H9 (cell line): ENCODE measurements around the gene GPS1. TPM values are rescaled to one million over a fixed set of nuclear protein-coding genes. Genes with fewer than 3 reads are reported as not detected.

ENCODE experiments used
- DNase-seq: peaks from one replicate; pipeline ENCODE4 v3.0.0-alpha.2; 2017
- H2AFZ ChIP-seq: one replicate; pipeline ENCODE4 v1.6.1; 2013; ENCODE audit warnings: mild to moderate bottlenecking, low read length, control low read depth, moderate library complexity
- H2AK5ac ChIP-seq: 2 replicates; pipeline ENCODE4 v1.6.1; 2013; ENCODE audit warnings: low read length, control low read depth, mixed read lengths; ENCODE audit not compliant: insufficient read length
- H2BK120ac ChIP-seq: one replicate; pipeline ENCODE4 v1.6.1; 2013; ENCODE audit warnings: low read depth, mild to moderate bottlenecking, low read length, control low read depth, inconsistent platforms; ENCODE audit not compliant: poor library complexity, severe bottlenecking
- H2BK12ac ChIP-seq: 2 replicates; pipeline ENCODE4 v1.6.1; 2013; ENCODE audit warnings: low read length, control low read depth, mixed read lengths, low read depth; ENCODE audit not compliant: insufficient read length
- H2BK15ac ChIP-seq: 2 replicates; pipeline ENCODE4 v1.6.1; 2013; ENCODE audit warnings: low read depth, low read length, control low read depth
- H2BK20ac ChIP-seq: one replicate; pipeline ENCODE4 v1.6.1; 2013; ENCODE audit warnings: low read depth, mild to moderate bottlenecking, low read length, control low read depth, inconsistent platforms; ENCODE audit not compliant: poor library complexity, severe bottlenecking
- H2BK5ac ChIP-seq: 2 replicates; pipeline ENCODE4 v1.6.1; 2013; ENCODE audit warnings: low read length, control low read depth, mixed read lengths; ENCODE audit not compliant: insufficient read length
- H3K14ac ChIP-seq: 2 replicates; pipeline ENCODE4 v1.6.1; 2013; ENCODE audit warnings: low read length, control low read depth; ENCODE audit not compliant: insufficient read depth
- H3K18ac ChIP-seq: 2 replicates; pipeline ENCODE4 v1.6.1; 2013; ENCODE audit warnings: low read depth, mild to moderate bottlenecking, mixed read lengths, low read length, control low read depth; ENCODE audit not compliant: insufficient read length
- H3K23ac ChIP-seq: 2 replicates; pipeline ENCODE4 v1.6.1; 2013; ENCODE audit warnings: low read length, control low read depth, mixed read lengths, low read depth; ENCODE audit not compliant: insufficient read length
- H3K23me2 ChIP-seq: 2 replicates; pipeline ENCODE4 v1.6.1; 2013; ENCODE audit warnings: low read depth, mild to moderate bottlenecking, mixed read lengths, low read length, control low read depth; ENCODE audit not compliant: insufficient read length, poor library complexity, severe bottlenecking
- H3K27ac ChIP-seq: 2 replicates; pipeline ENCODE4 v1.5.1; 2013; ENCODE audit warnings: low read length, control low read depth, mixed read lengths, low read depth; ENCODE audit not compliant: insufficient read length
- H3K27me3 ChIP-seq: 2 replicates; pipeline ENCODE4 v1.6.1; 2013; ENCODE audit warnings: low read length, control low read depth, inconsistent platforms; ENCODE audit not compliant: insufficient read depth
- H3K4ac ChIP-seq: 2 replicates; pipeline ENCODE4 v1.6.1; 2013; ENCODE audit warnings: low read depth, mild to moderate bottlenecking, control low read depth, inconsistent platforms, low read length, moderate library complexity
- H3K4me1 ChIP-seq: 2 replicates; pipeline ENCODE4 v1.6.1; 2013; ENCODE audit warnings: low read length, control low read depth, inconsistent platforms; ENCODE audit not compliant: insufficient read depth
- H3K4me2 ChIP-seq: 2 replicates; pipeline ENCODE4 v1.6.1; 2013; ENCODE audit warnings: low read length, control low read depth, mixed read lengths; ENCODE audit not compliant: insufficient read length, insufficient read depth
- H3K56ac ChIP-seq: 2 replicates; pipeline ENCODE4 v1.6.1; 2013; ENCODE audit warnings: low read depth, mild to moderate bottlenecking, mixed read lengths, low read length, control low read depth; ENCODE audit not compliant: insufficient read length
- H3K79me1 ChIP-seq: 2 replicates; pipeline ENCODE4 v1.6.1; 2013; ENCODE audit warnings: low read depth, mild to moderate bottlenecking, moderate library complexity, low read length, control low read depth, inconsistent platforms; ENCODE audit not compliant: insufficient read depth, poor library complexity, severe bottlenecking
- H3K79me2 ChIP-seq: 2 replicates; pipeline ENCODE4 v1.6.1; 2013; ENCODE audit warnings: low read length, control low read depth, inconsistent platforms; ENCODE audit not compliant: insufficient read depth
- H3K9ac ChIP-seq: 2 replicates; pipeline ENCODE4 v1.6.1; 2013; ENCODE audit warnings: low read length, control low read depth, mixed read lengths; ENCODE audit not compliant: insufficient read length; ENCODE audit errors: extremely low read depth
- H3K9me3 ChIP-seq: one replicate; pipeline ENCODE4 v1.6.1; 2013; ENCODE audit warnings: low read depth, low read length, inconsistent platforms; ENCODE audit not compliant: control insufficient read depth
- H3T11ph ChIP-seq: one replicate; pipeline ENCODE4 v1.6.1; 2013; ENCODE audit warnings: mild to moderate bottlenecking, low read length, control low read depth, inconsistent platforms
- H4K20me1 ChIP-seq: one replicate; pipeline ENCODE4 v1.6.1; 2013; ENCODE audit not compliant: control insufficient read depth, insufficient read length, insufficient read depth
- H4K5ac ChIP-seq: 2 replicates; pipeline ENCODE4 v1.6.1; 2013; ENCODE audit warnings: low read depth, mild to moderate bottlenecking, mixed read lengths, low read length, control low read depth; ENCODE audit not compliant: insufficient read length
- H4K8ac ChIP-seq: replicated peaks from 2 replicates; pipeline ENCODE4 v1.6.1; 2013; ENCODE audit warnings: low read length, control low read depth, mixed read lengths, low read depth; ENCODE audit not compliant: insufficient read length
- H4K91ac ChIP-seq: 2 replicates; pipeline ENCODE4 v1.6.1; 2013; ENCODE audit warnings: low read depth, mild to moderate bottlenecking, moderate library complexity, mixed read lengths, low read length, control low read depth; ENCODE audit not compliant: insufficient read length
- H3K27ac Mint-ChIP-seq, 3 experiments: 2 replicates in 2 of 3; 3 replicates in 1 of 3; pipeline ENCODE4 v1.8.0; 2020 to 2021; ENCODE audit warnings: mixed read lengths in 3 of 3, mild to moderate bottlenecking in 1 of 3, moderate library complexity in 1 of 3
- H3K27me3 Mint-ChIP-seq: 2 replicates; pipeline ENCODE4 v1.8.0; 2021; ENCODE audit warnings: low read depth, mild to moderate bottlenecking, moderate library complexity, mixed read lengths
- H3K36me3 Mint-ChIP-seq, 3 experiments: 2 replicates in 2 of 3; 3 replicates in 1 of 3; pipeline ENCODE4 v1.8.0; 2020 to 2021; ENCODE audit warnings: low read depth in 3 of 3, mixed read lengths in 3 of 3; ENCODE audit not compliant: insufficient read depth in 1 of 3
- H3K4me1 Mint-ChIP-seq, 2 experiments: 2 replicates each; pipeline ENCODE4 v1.8.0; 2020; ENCODE audit warnings: mixed read lengths in 2 of 2
- H3K4me3 Mint-ChIP-seq, 2 experiments: 2 replicates in 1 of 2; 3 replicates in 1 of 2; pipeline ENCODE4 v1.8.0; 2020 to 2021; ENCODE audit warnings: mild to moderate bottlenecking in 2 of 2, mixed read lengths in 2 of 2, moderate library complexity in 1 of 2
- H3K9me3 Mint-ChIP-seq, 2 experiments: 2 replicates in 1 of 2; 3 replicates in 1 of 2; pipeline ENCODE4 v1.8.0; 2020; ENCODE audit warnings: mild to moderate bottlenecking in 2 of 2, mixed read lengths in 2 of 2, moderate library complexity in 1 of 2
- WGBS: extraction: QIAGEN DNeasy Blood & Tissue Kit; methylation state at CpG from one replicate; pipeline ENCODE4 v1.1.7; 2013; ENCODE audit warnings: missing lambda C conversion rate, low lambda C conversion rate, mixed read lengths; ENCODE audit not compliant: insufficient read length; ENCODE audit errors: extremely low coverage; 5-methylcytosine and 5-hydroxymethylcytosine counted together
- total RNA-seq: library from RNA; stranded (reverse); gene quantifications from 2 replicates; pipeline ENCODE4 v1.2.1, GENCODE V29; 2021
- TF ChIP-seq, protein P1 (sequence below): fragments of 200-600 bp; sonication (generic); conservative IDR thresholded peaks from 3 replicates; pipeline ENCODE4 v1.8.0; 2021; ENCODE audit warnings: antibody characterized with exemption, mild to moderate bottlenecking

The GPS1 gene
- total RNA-seq, 1 experiment from 2014 or later, result 164 TPM

DNA sequence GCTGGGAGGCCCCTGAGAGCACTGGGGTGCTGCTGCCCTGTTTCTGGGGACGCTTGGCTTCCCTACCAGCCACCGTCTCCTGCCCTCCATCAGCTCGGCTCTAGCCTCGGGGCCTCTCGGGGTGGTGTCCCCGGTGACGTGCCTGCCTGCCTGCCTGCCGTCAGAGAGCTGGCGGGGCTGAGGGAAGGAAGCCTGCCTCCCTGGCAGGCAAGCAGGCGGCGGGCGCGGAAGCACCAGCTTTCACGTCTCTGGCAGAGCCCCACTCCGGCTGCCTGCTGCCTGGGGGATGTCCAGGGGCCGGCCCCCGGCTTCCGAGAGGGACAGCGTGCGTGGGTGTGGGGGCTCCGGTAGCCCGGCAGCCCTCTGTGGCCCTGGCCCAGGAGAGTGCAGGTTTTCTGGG, 38.4 kb upstream of the GPS1 start:
- H3T11ph ChIP-seq, result no peak overlapping the region
- no peak overlapping the region for H2BK120ac ChIP-seq
- no peak overlapping the region for H3K27ac ChIP-seq
- no peak overlapping the region for H3K14ac ChIP-seq
- H3K23me2 ChIP-seq, result no peaks in the 10 kb centered on the region
- no peak overlapping the region for H3K27ac Mint-ChIP-seq
- H3K18ac ChIP-seq, result no peak overlapping the region
- no peaks in the 10 kb centered on the region for H3K27me3 ChIP-seq
- no peak overlapping the region for H3K9ac ChIP-seq
- 0 out of 4 replicates have a peak, but pooled peaks cover 0 to 2% of the 10 kb centered on the region in 2 experiments for H3K4me1 Mint-ChIP-seq
- no CpG with 5 or more reads among the region's 22 CpGs for WGBS
- H3K36me3 Mint-ChIP-seq, result peaks cover 0 to under 1% (median 0%) of the 10 kb centered on the region in 3 experiments; a peak in 2 of 7 replicates
- TF ChIP-seq, protein P1, sequence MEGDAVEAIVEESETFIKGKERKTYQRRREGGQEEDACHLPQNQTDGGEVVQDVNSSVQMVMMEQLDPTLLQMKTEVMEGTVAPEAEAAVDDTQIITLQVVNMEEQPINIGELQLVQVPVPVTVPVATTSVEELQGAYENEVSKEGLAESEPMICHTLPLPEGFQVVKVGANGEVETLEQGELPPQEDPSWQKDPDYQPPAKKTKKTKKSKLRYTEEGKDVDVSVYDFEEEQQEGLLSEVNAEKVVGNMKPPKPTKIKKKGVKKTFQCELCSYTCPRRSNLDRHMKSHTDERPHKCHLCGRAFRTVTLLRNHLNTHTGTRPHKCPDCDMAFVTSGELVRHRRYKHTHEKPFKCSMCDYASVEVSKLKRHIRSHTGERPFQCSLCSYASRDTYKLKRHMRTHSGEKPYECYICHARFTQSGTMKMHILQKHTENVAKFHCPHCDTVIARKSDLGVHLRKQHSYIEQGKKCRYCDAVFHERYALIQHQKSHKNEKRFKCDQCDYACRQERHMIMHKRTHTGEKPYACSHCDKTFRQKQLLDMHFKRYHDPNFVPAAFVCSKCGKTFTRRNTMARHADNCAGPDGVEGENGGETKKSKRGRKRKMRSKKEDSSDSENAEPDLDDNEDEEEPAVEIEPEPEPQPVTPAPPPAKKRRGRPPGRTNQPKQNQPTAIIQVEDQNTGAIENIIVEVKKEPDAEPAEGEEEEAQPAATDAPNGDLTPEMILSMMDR, result no peak
- H4K8ac ChIP-seq, result no peak overlapping the region
- no peak for DNase-seq
- no peak overlapping the region for H4K91ac ChIP-seq
- no peak overlapping the region for H2BK5ac ChIP-seq
- H3K9me3 ChIP-seq, result no peaks in the 10 kb centered on the region
- no peak overlapping the region for H2AFZ ChIP-seq
- no peaks in the 10 kb centered on the region for H3K9me3 Mint-ChIP-seq
- H2BK20ac ChIP-seq, result no peak overlapping the region
- no peak overlapping the region for H2BK15ac ChIP-seq
- no peak overlapping the region for H2BK12ac ChIP-seq
- no peak overlapping the region for H3K56ac ChIP-seq
- no peaks in the 10 kb centered on the region for H4K20me1 ChIP-seq
- no peak overlapping the region for H3K4me2 ChIP-seq
- no peak overlapping the region for H3K4me3 Mint-ChIP-seq
- no peak overlapping the region for H4K5ac ChIP-seq
- H3K79me1 ChIP-seq, result no peaks in the 10 kb centered on the region
- no peak overlapping the region for H2AK5ac ChIP-seq
- H3K79me2 ChIP-seq, result no peaks in the 10 kb centered on the region
- H3K23ac ChIP-seq, result no peak overlapping the region
- no peak overlapping the region for H3K4ac ChIP-seq
- H3K27me3 Mint-ChIP-seq, result no peaks in the 10 kb centered on the region; the same call in 1 of the 2 replicates
- H3K4me1 ChIP-seq, result no peaks in the 10 kb centered on the region
